GM23248 (cell line): ENCODE measurements around the gene SPAG9. TPM values are rescaled to one million over a fixed set of nuclear protein-coding genes. Genes with fewer than 3 reads are reported as not detected.
A peak's percentile ranks its signal among the peaks of the same experiment; 100 is the strongest.

Experiments
- DNase-seq: peaks from one replicate; pipeline ENCODE4 v3.0.0-alpha.2; 2015
- H2AFZ ChIP-seq: fragments of 200-600 bp; sonication (generic); 2 replicates; pipeline ENCODE4 v1.6.1; 2016; ENCODE audit warnings: antibody characterized with exemption
- H3F3A ChIP-seq: fragments of 200-600 bp; sonication (generic); 2 replicates; pipeline ENCODE4 v1.6.1; 2016; ENCODE audit warnings: mild to moderate bottlenecking, antibody characterized with exemption, mixed run types; ENCODE audit not compliant: insufficient read depth
- H3K27ac ChIP-seq: fragments of 200-600 bp; sonication (generic); 2 replicates; pipeline ENCODE4 v1.5.1; 2016; ENCODE audit warnings: mild to moderate bottlenecking
- H3K27me3 ChIP-seq: fragments of 200-600 bp; sonication (generic); replicated peaks from 2 replicates; pipeline ENCODE4 v1.6.1; 2016; ENCODE audit warnings: mild to moderate bottlenecking; ENCODE audit not compliant: insufficient read depth
- H3K36me3 ChIP-seq: fragments of 200-600 bp; sonication (generic); 2 replicates; pipeline ENCODE4 v1.6.1; 2016; ENCODE audit warnings: low read depth, mild to moderate bottlenecking
- H3K4me1 ChIP-seq: fragments of 200-600 bp; sonication (generic); 2 replicates; pipeline ENCODE4 v1.6.1; 2016; ENCODE audit warnings: mild to moderate bottlenecking; ENCODE audit not compliant: insufficient read depth
- H3K4me2 ChIP-seq: fragments of 200-600 bp; sonication (generic); one replicate; pipeline ENCODE4 v1.6.1; 2016; ENCODE audit warnings: mild to moderate bottlenecking; ENCODE audit not compliant: unreplicated experiment
- H3K4me3 ChIP-seq: fragments of 200-600 bp; sonication (generic); 2 replicates; pipeline ENCODE4 v1.5.1; 2016; ENCODE audit warnings: mild to moderate bottlenecking
- H3K79me2 ChIP-seq: fragments of 200-600 bp; sonication (generic); 2 replicates; pipeline ENCODE4 v1.6.1; 2016; ENCODE audit warnings: mild to moderate bottlenecking; ENCODE audit not compliant: insufficient read depth
- H3K9ac ChIP-seq: fragments of 200-600 bp; sonication (generic); 2 replicates; pipeline ENCODE4 v1.6.1; 2016; ENCODE audit warnings: mild to moderate bottlenecking
- H3K9me2 ChIP-seq: fragments of 200-600 bp; sonication (generic); 2 replicates; pipeline ENCODE4 v1.6.1; 2016; ENCODE audit warnings: mixed run types, mild to moderate bottlenecking, moderate library complexity; ENCODE audit not compliant: insufficient read depth
- H3K9me3 ChIP-seq: fragments of 200-600 bp; sonication (generic); one replicate; pipeline ENCODE4 v1.6.1; 2017; ENCODE audit warnings: low read depth
- H4K20me1 ChIP-seq: fragments of 200-600 bp; sonication (generic); 2 replicates; pipeline ENCODE4 v1.6.0; 2016; ENCODE audit not compliant: insufficient read depth
- EZH2 ChIP-seq: fragments of 200-600 bp; sonication (generic); IDR thresholded peaks from 2 replicates; pipeline ENCODE4 v1.6.1; 2018; ENCODE audit warnings: antibody characterized with exemption, mild to moderate bottlenecking; ENCODE audit not compliant: insufficient read depth, poor library complexity, severe bottlenecking
- EZH2phosphoT487 ChIP-seq: fragments of 200-600 bp; sonication (generic); IDR thresholded peaks from 2 replicates; pipeline ENCODE4 v1.6.1; 2018; ENCODE audit warnings: antibody characterized with exemption, moderate library complexity, mild to moderate bottlenecking, low read depth; ENCODE audit not compliant: insufficient read depth
- WGBS, 2 experiments: methylation state at CpG; one replicate each; pipeline ENCODE4 v1.1.6; 2015 to 2017; ENCODE audit warnings: low lambda C conversion rate in 2 of 2, low coverage in 1 of 2; ENCODE audit errors: missing lambda C conversion rate in 2 of 2; 5-methylcytosine and 5-hydroxymethylcytosine counted together
- in situ Hi-C: fragments of 300-500 bp; cut with MboI; formaldehyde crosslinking; loops from 2 replicates; pipeline ENCODE4 v1.15.0; 2020
- polyA plus RNA-seq: library from polyadenylated mRNA; unstranded; fragments of >200 nt; fragmentation: Nextera tagmentation; extraction: Ambion mirVana; gene quantifications from 2 replicates; pipeline ENCODE4 v1.2.1, GENCODE V29; 2016
- total RNA-seq: library from RNA; depleted of rRNA; stranded (reverse); fragments of >200 nt; shearing (Covaris generic); gene quantifications from 2 replicates; pipeline ENCODE4 v1.2.3, GENCODE V29; 2014

The SPAG9 gene
- total and polyA plus RNA-seq, 2 experiments from 2014 or later: 21.5 to 58.8 TPM

GRCh38 chr17:50939795-50940684 lies 180.6 kb downstream of the SPAG9 start:
- Histone ChIP-seq H3K4me2 (no peak overlapping the region), H4K20me1 (no peaks in the 10 kb centered on the region), H3K79me2 (no peaks in the 10 kb centered on the region), H3K9me2 (no peaks in the 10 kb centered on the region), H3K9ac (no peak overlapping the region), H3K9me3 (no peaks in the 10 kb centered on the region), H3K27me3 (no peaks in the 10 kb centered on the region), H3K27ac (no peak overlapping the region), H2AFZ (no peak overlapping the region), H3K4me1 (no peaks in the 10 kb centered on the region), H3K4me3 (no peak overlapping the region), H3K36me3 (no peaks in the 10 kb centered on the region), H3F3A (no peaks in the 10 kb centered on the region)
- in situ Hi-C loops: no loop called here
- TF ChIP-seq EZH2phosphoT487: no peak
- TF ChIP-seq EZH2: no peak
- 89 to 93% methylated on average over 13 to 15 of the region's 16 CpGs for WGBS, 2 experiments
- no peak for DNase-seq

GRCh38 chr17:50939542-50939794 lies 181.2 kb downstream of the SPAG9 start:
- H3K9me2 ChIP-seq: no peaks in the 10 kb centered on the region
- no peak overlapping the region for H3K4me3 ChIP-seq
- in situ Hi-C loops: no loop called here
- no peaks in the 10 kb centered on the region for H3K4me1 ChIP-seq
- no peaks in the 10 kb centered on the region for H3K79me2 ChIP-seq
- WGBS, 2 experiments: 88 to 89% methylated on average over 4 of the region's 4 CpGs
- H2AFZ ChIP-seq: no peak overlapping the region
- no peak overlapping the region for H3K27ac ChIP-seq
- TF ChIP-seq EZH2phosphoT487: no peak
- TF ChIP-seq EZH2: no peak
- no peaks in the 10 kb centered on the region for H3K36me3 ChIP-seq
- no peak overlapping the region for H3K9ac ChIP-seq
- H3K27me3 ChIP-seq: no peaks in the 10 kb centered on the region
- no peaks in the 10 kb centered on the region for H3K9me3 ChIP-seq
- no peaks in the 10 kb centered on the region for H4K20me1 ChIP-seq
- no peak overlapping the region for H3K4me2 ChIP-seq
- H3F3A ChIP-seq: no peaks in the 10 kb centered on the region
- DNase-seq: no peak

GRCh38 chr17:50938821-50939541 lies 181.7 kb downstream of the SPAG9 start:
- H3K4me3 ChIP-seq: no peak overlapping the region
- no peak overlapping the region for H3K9ac ChIP-seq
- WGBS, 2 experiments: 86 to 90% methylated on average over 10 of the region's 10 CpGs
- no peaks in the 10 kb centered on the region for H4K20me1 ChIP-seq
- H2AFZ ChIP-seq: no peak overlapping the region
- H3K4me2 ChIP-seq: no peak overlapping the region
- in situ Hi-C loops: no loop called here
- H3K27me3 ChIP-seq: no peaks in the 10 kb centered on the region
- H3F3A ChIP-seq: peaks cover 3% of the 10 kb centered on the region
- TF ChIP-seq EZH2 (no peak), EZH2phosphoT487 (no peak)
- H3K9me3 ChIP-seq: no peaks in the 10 kb centered on the region
- no peaks in the 10 kb centered on the region for H3K36me3 ChIP-seq
- peaks cover 1% of the 10 kb centered on the region for H3K4me1 ChIP-seq
- no peak for DNase-seq
- H3K79me2 ChIP-seq: no peaks in the 10 kb centered on the region
- H3K27ac ChIP-seq: no peak overlapping the region
- H3K9me2 ChIP-seq: no peaks in the 10 kb centered on the region

DNA sequence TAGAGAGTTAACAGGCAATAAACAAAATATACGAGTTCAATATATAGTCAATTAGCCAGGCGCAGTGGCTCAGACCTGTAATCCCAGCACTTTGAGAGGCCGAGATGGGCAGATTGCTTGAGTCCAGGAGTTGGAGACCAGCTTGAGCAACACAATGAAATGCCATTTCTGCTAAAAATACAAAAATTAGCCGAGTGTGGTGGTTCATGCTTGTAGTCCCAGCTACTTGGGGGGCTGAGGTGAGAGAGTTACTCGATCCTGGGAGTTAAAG lies 184.7 kb downstream of the SPAG9 start:
- no peak overlapping the region for H3K4me3 ChIP-seq
- H3K9me2 ChIP-seq: no peaks in the 10 kb centered on the region
- no peaks in the 10 kb centered on the region for H3K36me3 ChIP-seq
- H4K20me1 ChIP-seq: no peaks in the 10 kb centered on the region
- no peak for TF ChIP-seq EZH2phosphoT487
- TF ChIP-seq EZH2: no peak
- WGBS, 2 experiments: 75 to 87% methylated on average over 5 of the region's 5 CpGs
- peaks cover 26% of the 10 kb centered on the region for H3K4me1 ChIP-seq
- H3K4me2 ChIP-seq: no peak overlapping the region
- no peaks in the 10 kb centered on the region for H3K9me3 ChIP-seq
- H2AFZ ChIP-seq: 0 out of 2 replicates have a peak overlapping the region, but pooled peaks have one; percentile 11
- in situ Hi-C loops: no loop called here
- H3K27ac ChIP-seq: no peak overlapping the region
- H3K27me3 ChIP-seq: no peaks in the 10 kb centered on the region
- no peak overlapping the region for H3K9ac ChIP-seq
- no peaks in the 10 kb centered on the region for H3K79me2 ChIP-seq
- DNase-seq: no peak
- peaks cover 25% of the 10 kb centered on the region for H3F3A ChIP-seq
